ENCODE data around the gene CLCN4.

Gene CLCN4

GRCh38 chrX:10282490-10282889 is 125.7 kb downstream of the CLCN4 start:
- TF ChIP-seq CTCF (IDR thresholded peaks at IDR 0.05; ENCODE audit: low read length): no peak
- TF ChIP-seq EZH2 (IDR thresholded peaks at IDR 0.05; ENCODE audit: borderline replicate concordance, low read length): no peak
- Histone ChIP-seq H3K36me3 (ENCODE audit: insufficient read depth, low read length) (no peaks in the 10 kb centered on the region), H3K9me2 (ENCODE audit: low read depth, low read length) (no peaks in the 10 kb centered on the region), H3K9me3 (ENCODE audit: low read length) (no peaks in the 10 kb centered on the region), H3K4me1 (ENCODE audit: insufficient read depth, low read length, severe bottlenecking) (no peaks in the 10 kb centered on the region), H3K27ac (ENCODE audit: low read depth, low read length, poor library complexity, severe bottlenecking) (no peak overlapping the region), H3K79me2 (ENCODE audit: insufficient read depth, low read length) (no peaks in the 10 kb centered on the region), H3K4me2 (ENCODE audit: low read length) (no peak overlapping the region), H2AFZ (ENCODE audit: low read length) (no peak overlapping the region), H4K20me1 (ENCODE audit: insufficient read depth, low read length) (no peaks in the 10 kb centered on the region), H3F3A (ENCODE audit: insufficient read depth, low read length) (no peaks in the 10 kb centered on the region), H3K27me3 (ENCODE audit: insufficient read depth, low read length) (no peaks in the 10 kb centered on the region), H3K4me3 (ENCODE audit: low read depth, low read length, poor library complexity, severe bottlenecking) (no peak overlapping the region), H3K9ac (ENCODE audit: low read length) (no peak overlapping the region)

- H3K9me2 ChIP-seq (ENCODE audit: low read depth, low read length): no peaks in the 10 kb centered on the region
- no peaks in the 10 kb centered on the region for H3K79me2 ChIP-seq (ENCODE audit: insufficient read depth, low read length)
- no peak overlapping the region for H3K9ac ChIP-seq (ENCODE audit: low read length)
- H3K4me3 ChIP-seq (ENCODE audit: low read depth, low read length, poor library complexity, severe bottlenecking): no peak overlapping the region
- no peaks in the 10 kb centered on the region for H3K9me3 ChIP-seq (ENCODE audit: low read length)
- TF ChIP-seq EZH2 (IDR thresholded peaks at IDR 0.05; ENCODE audit: borderline replicate concordance, low read length): no peak
- TF ChIP-seq CTCF (IDR thresholded peaks at IDR 0.05; ENCODE audit: low read length): no peak
- no peaks in the 10 kb centered on the region for H3K4me1 ChIP-seq (ENCODE audit: insufficient read depth, low read length, severe bottlenecking)
- no peaks in the 10 kb centered on the region for H3K27me3 ChIP-seq (ENCODE audit: insufficient read depth, low read length)
- H3K4me2 ChIP-seq (ENCODE audit: low read length): no peak overlapping the region
- H3K27ac ChIP-seq (ENCODE audit: low read depth, low read length, poor library complexity, severe bottlenecking): no peak overlapping the region
- no peaks in the 10 kb centered on the region for H3K36me3 ChIP-seq (ENCODE audit: insufficient read depth, low read length)
- no peaks in the 10 kb centered on the region for H3F3A ChIP-seq (ENCODE audit: insufficient read depth, low read length)
- H2AFZ ChIP-seq (ENCODE audit: low read length): no peak overlapping the region
- H4K20me1 ChIP-seq (ENCODE audit: insufficient read depth, low read length): no peaks in the 10 kb centered on the region
Observed at GRCh38 chrX:10286195-10286594, 129.4 kb downstream of the CLCN4 start.

All from OCI-LY1 (cell line).